DMS114 treated with DMSO at 0.1 percent for 48 hours (cell line): ENCODE results near the gene ACE2.
"Not testable (repeated sequence)": the region's sequence is repeated elsewhere in the genome, so short reads cannot be mapped to it uniquely, and the experiment has no call there.

Experiments used
- DNase-seq: peaks from one replicate; lab custom pipeline; 2025; ENCODE audit not compliant: unreplicated experiment; lab: John Stamatoyannopoulos, UW

ACE2 gene

GRCh38 chrX:15600745-15601144 is at the start of gene ACE2:
ACE2 (minus strand) TSS chrX:15600960; CDS start chrX:15600911, 49 bp downstream.
- DNase-seq = no peak

GRCh38 chrX:15647510-15647909 is 46.8 kb upstream of the ACE2 start:
- DNase-seq = not testable (repeated sequence)

- DNase-seq = no peak
Measured at GRCh38 chrX:15646543-15646942, 45.8 kb upstream of the ACE2 start.

- DNase-seq = no peak
Measured at GRCh38 chrX:15646031-15646430, 45.3 kb upstream of the ACE2 start.

- DNase-seq = no peak
Measured at GRCh38 chrX:15645266-15645665, 44.5 kb upstream of the ACE2 start.

- no peak for DNase-seq
Measured at GRCh38 chrX:15644560-15644872, 43.8 kb upstream of the ACE2 start.

GRCh38 chrX:15643786-15644559 is 43.2 kb upstream of the ACE2 start:
- no peak for DNase-seq

GRCh38 chrX:15631637-15632036 is 30.9 kb upstream of the ACE2 start:
- no peak for DNase-seq

GRCh38 chrX:15623054-15623453 is 22.3 kb upstream of the ACE2 start:
- no peak for DNase-seq

- no peak for DNase-seq
Measured at GRCh38 chrX:15619053-15619755, 18.4 kb upstream of the ACE2 start.

GRCh38 chrX:15617111-15617510 is 16.4 kb upstream of the ACE2 start:
- no peak for DNase-seq

GRCh38 chrX:15616531-15616930 is 15.8 kb upstream of the ACE2 start:
- no peak for DNase-seq

- no peak for DNase-seq
Measured at GRCh38 chrX:15607067-15607466, 6.3 kb upstream of the ACE2 start.

- DNase-seq = no peak
Measured at GRCh38 chrX:15606136-15606535, 5.4 kb upstream of the ACE2 start.

- no peak for DNase-seq
Measured at GRCh38 chrX:15605226-15605625, 4.5 kb upstream of the ACE2 start.

- no peak for DNase-seq
Measured at GRCh38 chrX:15602761-15603160, 2.0 kb upstream of the ACE2 start.

- no peak for DNase-seq
Measured at GRCh38 chrX:15601932-15602331, 1.2 kb upstream of the ACE2 start.

- no peak for DNase-seq
Measured at GRCh38 chrX:15600049-15600448, 711 bp downstream of the ACE2 start.

- DNase-seq = no peak
Measured at GRCh38 chrX:15599461-15599860, 1.3 kb downstream of the ACE2 start.

- DNase-seq = no peak
Measured at GRCh38 chrX:15598026-15598425, 2.7 kb downstream of the ACE2 start.

GRCh38 chrX:15594371-15594770 is 6.4 kb downstream of the ACE2 start:
- no peak for DNase-seq
